Duodenal mucosa (tissue), 2 donors: ENCODE measurements around the gene C2orf69.

Experiments
- H3K27ac ChIP-seq: one replicate; pipeline ENCODE4 v1.7.0; 2013; ENCODE audit warnings: low read depth, low read length
- H3K27me3 ChIP-seq, 2 donors: one replicate each; pipeline ENCODE4 v1.7.0; 2013; ENCODE audit warnings: low read length in 2 of 2, control low read depth in 1 of 2; ENCODE audit not compliant: insufficient read depth in 2 of 2, control insufficient read depth in 1 of 2
- H3K36me3 ChIP-seq, 2 donors: one replicate each; pipeline ENCODE4 v1.7.0; 2013; ENCODE audit warnings: low read length in 2 of 2, control low read depth in 1 of 2; ENCODE audit not compliant: insufficient read depth in 2 of 2, control insufficient read depth in 1 of 2
- H3K4me1 ChIP-seq, 2 donors: one replicate each; pipeline ENCODE4 v1.7.0; 2013; ENCODE audit warnings: low read length in 2 of 2, control low read depth in 1 of 2; ENCODE audit not compliant: insufficient read depth in 2 of 2, control insufficient read depth in 1 of 2
- H3K4me3 ChIP-seq, 2 donors: one replicate each; pipeline ENCODE4 v1.7.0; 2013; ENCODE audit warnings: low read length in 2 of 2, low read depth in 1 of 2
- H3K9ac ChIP-seq, 2 donors: one replicate each; pipeline ENCODE4 v1.7.0; 2013; ENCODE audit warnings: low read length in 2 of 2, low read depth in 1 of 2
- H3K9me3 ChIP-seq, 2 donors: one replicate each; pipeline ENCODE4 v1.7.0; 2013; ENCODE audit warnings: low read length in 2 of 2, control low read depth in 1 of 2; ENCODE audit not compliant: control insufficient read depth in 1 of 2

C2orf69 gene

GRCh38 chr2:199883474-199884212, 27.4 kb upstream of the C2orf69 start:
- no peak overlapping the region for H3K4me3 ChIP-seq
- H3K27me3 ChIP-seq: no peaks in the 10 kb centered on the region
- H3K9ac ChIP-seq: no peak overlapping the region
- H3K36me3 ChIP-seq: no peaks in the 10 kb centered on the region
- H3K9me3 ChIP-seq: no peaks in the 10 kb centered on the region
- no peak overlapping the region for H3K27ac ChIP-seq
- no peaks in the 10 kb centered on the region for H3K4me1 ChIP-seq

GRCh38 chr2:199895406-199895805, 15.7 kb upstream of the C2orf69 start:
- Histone ChIP-seq H3K27me3 (no peaks in the 10 kb centered on the region), H3K9ac (no peak overlapping the region)

GRCh38 chr2:199896617-199897016, 14.5 kb upstream of the C2orf69 start:
- Histone ChIP-seq H3K27me3 (no peaks in the 10 kb centered on the region), H3K36me3 (no peaks in the 10 kb centered on the region), H3K9ac (no peak overlapping the region), H3K4me1 (no peaks in the 10 kb centered on the region), H3K4me3 (no peak overlapping the region), H3K9me3 (no peaks in the 10 kb centered on the region), H3K27ac (no peak overlapping the region)

More at GRCh38 chr2:199895406-199895805, 15.7 kb upstream of the C2orf69 start:
- no peaks in the 10 kb centered on the region for H3K4me1 ChIP-seq
- H3K36me3 ChIP-seq: no peaks in the 10 kb centered on the region
- no peak overlapping the region for H3K4me3 ChIP-seq
- H3K27ac ChIP-seq: no peak overlapping the region
- H3K9me3 ChIP-seq: no peaks in the 10 kb centered on the region

- Histone ChIP-seq H3K4me3 (no peak overlapping the region), H3K36me3 (no peaks in the 10 kb centered on the region), H3K27me3 (no peaks in the 10 kb centered on the region), H3K27ac (no peak overlapping the region), H3K9ac (no peak overlapping the region), H3K4me1 (no peaks in the 10 kb centered on the region), H3K9me3 (no peaks in the 10 kb centered on the region)
Observed at GRCh38 chr2:199901942-199902341, 9.2 kb upstream of the C2orf69 start.

- no peak overlapping the region for H3K4me3 ChIP-seq
- no peaks in the 10 kb centered on the region for H3K36me3 ChIP-seq
- H3K27me3 ChIP-seq: no peaks in the 10 kb centered on the region
- H3K4me1 ChIP-seq: no peaks in the 10 kb centered on the region
- H3K27ac ChIP-seq: no peak overlapping the region
- no peak overlapping the region for H3K9ac ChIP-seq
- H3K9me3 ChIP-seq: no peaks in the 10 kb centered on the region
Observed at GRCh38 chr2:199902486-199903110, 8.5 kb upstream of the C2orf69 start.

- H3K36me3 ChIP-seq: no peaks in the 10 kb centered on the region
- no peaks in the 10 kb centered on the region for H3K9me3 ChIP-seq
- H3K4me1 ChIP-seq: no peaks in the 10 kb centered on the region
- no peak overlapping the region for H3K9ac ChIP-seq
- H3K27ac ChIP-seq: no peak overlapping the region
- H3K27me3 ChIP-seq: no peaks in the 10 kb centered on the region
- no peak overlapping the region for H3K4me3 ChIP-seq
Observed at GRCh38 chr2:199903111-199903510, 8.0 kb upstream of the C2orf69 start.

- Histone ChIP-seq H3K36me3 (no peaks in the 10 kb centered on the region), H3K9me3 (no peaks in the 10 kb centered on the region), H3K27ac (no peak overlapping the region), H3K27me3 (no peaks in the 10 kb centered on the region), H3K9ac (no peak overlapping the region), H3K4me3 (no peak overlapping the region), H3K4me1 (peaks cover 7 to 9% of the 10 kb centered on the region in 2 donors)
Observed at GRCh38 chr2:199907008-199907714, 3.9 kb upstream of the C2orf69 start.

GRCh38 chr2:199910338-199911051, 598 bp upstream of the C2orf69 start:
- Histone ChIP-seq H3K4me3 (peak overlapping the region; percentile 97 to 98), H3K9me3 (no peaks in the 10 kb centered on the region), H3K9ac (no peak overlapping the region), H3K4me1 (peaks cover 22 to 27% of the 10 kb centered on the region in 2 donors), H3K27ac (no peak overlapping the region), H3K27me3 (no peaks in the 10 kb centered on the region), H3K36me3 (no peaks in the 10 kb centered on the region)

- peaks cover 22 to 27% of the 10 kb centered on the region in 2 donors for H3K4me1 ChIP-seq
- peak overlapping the region; percentile 98 for H3K27ac ChIP-seq
- H3K36me3 ChIP-seq: peaks cover 0 to 4% of the 10 kb centered on the region in 2 donors
- H3K9ac ChIP-seq: peak overlapping the region; percentile 88 to 99
- H3K4me3 ChIP-seq: peak overlapping the region; percentile 97 to 98
- peaks cover 0 to 3% of the 10 kb centered on the region in 2 donors for H3K9me3 ChIP-seq
- H3K27me3 ChIP-seq: no peaks in the 10 kb centered on the region
Observed at GRCh38 chr2:199911877-199912161, 726 bp downstream of the C2orf69 start.
